Keratinocyte (primary cell): Measurements from ENCODE around the gene DFFB. TPM values are rescaled to one million over a fixed set of nuclear protein-coding genes. Genes with fewer than 3 reads are reported as not detected.

ENCODE experiments used
- DNase-seq: peaks from one replicate; pipeline ENCODE4 v3.0.0-alpha.2; 2011; ENCODE audit warnings: low read depth, missing footprints, low spot score
- FAIRE-seq: peaks from 2 replicates; lab custom pipeline; 2011; peaks lifted over from hg19 to GRCh38; lab: Jason Lieb, UNC
- H2AFZ ChIP-seq: 2 replicates; pipeline ENCODE4 v1.6.0; 2012; ENCODE audit warnings: low read length, control low read depth, inconsistent platforms; ENCODE audit not compliant: control insufficient read depth
- H3K27ac ChIP-seq: 2 replicates; pipeline ENCODE4 v1.5.1; 2011; ENCODE audit warnings: low read length; ENCODE audit not compliant: control insufficient read depth, insufficient read depth
- H3K27me3 ChIP-seq: 3 replicates; pipeline ENCODE4 v1.6.0; 2011; ENCODE audit warnings: low read length; ENCODE audit not compliant: control insufficient read depth, insufficient read depth; ENCODE audit errors: extremely low read depth
- H3K36me3 ChIP-seq, 2 experiments: 2 replicates in 1 of 2; 3 replicates in 1 of 2; pipeline ENCODE4 v1.5.1; 2011; ENCODE audit warnings: low read length in 2 of 2, mild to moderate bottlenecking in 1 of 2; ENCODE audit not compliant: control insufficient read depth in 2 of 2, insufficient read depth in 2 of 2; ENCODE audit errors: extremely low read depth in 1 of 2
- H3K4me1 ChIP-seq: 3 replicates; pipeline ENCODE4 v1.5.1; 2011; ENCODE audit warnings: low read length; ENCODE audit not compliant: control insufficient read depth, insufficient read depth; ENCODE audit errors: extremely low read depth
- H3K4me2 ChIP-seq: 3 replicates; pipeline ENCODE4 v1.6.0; 2011; ENCODE audit warnings: low read depth, low read length; ENCODE audit not compliant: control insufficient read depth, insufficient read depth; ENCODE audit errors: extremely low read depth
- H3K4me3 ChIP-seq, 3 experiments: fragments of 200-600 bp in 1 of 3; sonication (generic) in 1 of 3; 2 replicates in 2 of 3; 3 replicates in 1 of 3; pipeline ENCODE4 v1.5.1; 2011 to 2016; ENCODE audit warnings: low read length in 3 of 3, mild to moderate bottlenecking in 3 of 3, control low read depth in 2 of 3, inconsistent platforms in 1 of 3, low read depth in 1 of 3, mixed read lengths in 1 of 3, mixed run types in 1 of 3, moderate library complexity in 1 of 3; ENCODE audit not compliant: control insufficient read depth in 2 of 3, insufficient read depth in 2 of 3; ENCODE audit errors: extremely low read depth in 1 of 3
- H3K79me2 ChIP-seq: 2 replicates; pipeline ENCODE4 v1.6.0; 2012; ENCODE audit warnings: low read length; ENCODE audit not compliant: control insufficient read depth, insufficient read depth
- H3K9ac ChIP-seq: 3 replicates; pipeline ENCODE4 v1.6.0; 2011; ENCODE audit warnings: low read length; ENCODE audit not compliant: control insufficient read depth, insufficient read depth; ENCODE audit errors: extremely low read depth
- H3K9me1 ChIP-seq: 3 replicates; pipeline ENCODE4 v1.6.0; 2011; ENCODE audit warnings: low read length; ENCODE audit not compliant: control insufficient read depth, insufficient read depth; ENCODE audit errors: extremely low read depth
- H3K9me3 ChIP-seq: 2 replicates; pipeline ENCODE4 v1.5.1; 2012; ENCODE audit warnings: low read depth, low read length; ENCODE audit not compliant: control insufficient read depth
- H4K20me1 ChIP-seq: 3 replicates; pipeline ENCODE4 v1.6.0; 2011; ENCODE audit warnings: low read length; ENCODE audit not compliant: control insufficient read depth, insufficient read depth; ENCODE audit errors: extremely low read depth
- CTCF ChIP-seq, 3 experiments: IDR thresholded peaks in 1 of 3; conservative IDR thresholded peaks in 1 of 3; optimal IDR thresholded peaks in 1 of 3; 2 replicates in 2 of 3; 3 replicates in 1 of 3; pipeline versions ENCODE3 to v1.5.1; 2011; ENCODE audit warnings: low read length in 3 of 3, mild to moderate bottlenecking in 3 of 3, moderate library complexity in 2 of 3, control low read depth in 1 of 3, inconsistent platforms in 1 of 3; ENCODE audit not compliant: insufficient read depth in 2 of 3; ENCODE audit errors: extremely low read depth in 1 of 3
- EZH2 ChIP-seq: IDR thresholded peaks from one replicate; pipeline ENCODE4 v1.6.1; 2012; ENCODE audit warnings: inconsistent platforms, mild to moderate bottlenecking, low read length, moderate library complexity
- dilution Hi-C: fragments of 300-500 bp; cut with MboI; formaldehyde crosslinking; loops from one replicate; pipeline ENCODE4 v1.7.0; 2020; ENCODE audit warnings: low sequenced_read_pairs; ENCODE audit not compliant: extremely low pct_ligation_motif_present
- polyA plus RNA-seq, 5 experiments: library from polyadenylated mRNA; depleted of rRNA in 3 of 5; stranded (reverse) in 3 of 5; stranded (forward) in 1 of 5; unstranded in 1 of 5; fragments of >200 nt; gene quantifications; 1 replicate in 1 of 5; 2 replicates in 3 of 5; 3 replicates in 1 of 5; pipeline versions ENCODE4 v1.2.1 to v1.2.3, GENCODE V29; 2011 to 2012; ENCODE audit warnings: missing spikeins in 2 of 5, low read depth in 1 of 5, low replicate concordance in 1 of 5

The DFFB gene
- polyA plus RNA-seq, 1 donor (not counting 4 experiments of a cell fraction or from before 2014, with no cell fraction given): 5.2 TPM

GRCh38 chr1:3837685-3838084 is 19.6 kb upstream of the DFFB start:
- no peak overlapping the region for H3K4me2 ChIP-seq
- no peaks in the 10 kb centered on the region for H3K79me2 ChIP-seq
- no peaks in the 10 kb centered on the region for H3K9me1 ChIP-seq
- no peak overlapping the region for H3K27ac ChIP-seq
- H3K4me1 ChIP-seq: no peaks in the 10 kb centered on the region
- no peak for DNase-seq
- H3K9ac ChIP-seq: no peak overlapping the region
- H3K9me3 ChIP-seq: no peaks in the 10 kb centered on the region
- no peaks in the 10 kb centered on the region for H4K20me1 ChIP-seq
- peaks cover 0 to 35% of the 10 kb centered on the region in 2 experiments for H3K36me3 ChIP-seq
- H2AFZ ChIP-seq: no peak overlapping the region
- dilution Hi-C loops: no loop called here
- FAIRE-seq: no peak
- H3K4me3 ChIP-seq: no peak overlapping the region
- H3K27me3 ChIP-seq: no peaks in the 10 kb centered on the region
- TF ChIP-seq EZH2 (no peak), CTCF (optimal IDR thresholded peaks at IDR 0.05 in 1 of 3, IDR thresholded peaks at IDR 0.05 in 1 of 3, conservative IDR thresholded peaks at IDR 0.05 in 1 of 3; ENCODE audit: extremely low read depth in 1 of 3, insufficient read depth in 2 of 3, low read length in 3 of 3) (no peak)

GRCh38 chr1:3838788-3839187 is 18.5 kb upstream of the DFFB start:
- Histone ChIP-seq H3K9ac (no peak overlapping the region), H2AFZ (no peak overlapping the region), H3K4me2 (no peak overlapping the region), H3K27ac (no peak overlapping the region), H3K27me3 (no peaks in the 10 kb centered on the region), H3K4me1 (no peaks in the 10 kb centered on the region), H3K36me3 (peaks cover 0 to 32% of the 10 kb centered on the region in 2 experiments), H3K9me1 (no peaks in the 10 kb centered on the region), H3K4me3 (no peak overlapping the region), H3K9me3 (no peaks in the 10 kb centered on the region), H4K20me1 (no peaks in the 10 kb centered on the region), H3K79me2 (no peaks in the 10 kb centered on the region)
- no peak for FAIRE-seq
- no peak for TF ChIP-seq EZH2
- no peak for TF ChIP-seq CTCF (optimal IDR thresholded peaks at IDR 0.05 in 1 of 3, IDR thresholded peaks at IDR 0.05 in 1 of 3, conservative IDR thresholded peaks at IDR 0.05 in 1 of 3; ENCODE audit: extremely low read depth in 1 of 3, insufficient read depth in 2 of 3, low read length in 3 of 3)
- no peak for DNase-seq
- dilution Hi-C loops: no loop called here
